SU-DHL-6 (cell line): Measurements from ENCODE around the gene PRKN.

ENCODE experiments used
- H2AFZ ChIP-seq: fragments of 200-600 bp; sonication (generic); 2 replicates; pipeline ENCODE4 v1.6.1; 2014; ENCODE audit warnings: low read depth, mild to moderate bottlenecking, moderate library complexity, mixed read lengths, antibody characterized with exemption, low read length; ENCODE audit not compliant: severe bottlenecking
- H3F3A ChIP-seq: fragments of 200-600 bp; shearing (Covaris generic); 2 replicates; pipeline ENCODE4 v1.6.0; 2016; ENCODE audit warnings: antibody characterized with exemption, mild to moderate bottlenecking; ENCODE audit not compliant: insufficient read depth
- H3K27ac ChIP-seq: fragments of 200-600 bp; sonication (generic); 2 replicates; pipeline ENCODE4 v1.5.1; 2016; ENCODE audit warnings: low read depth, mild to moderate bottlenecking, low read length, moderate library complexity, mixed read lengths
- H3K27me3 ChIP-seq: fragments of 200-600 bp; sonication (generic), shearing (Covaris generic); 2 replicates; pipeline ENCODE4 v1.6.0; 2014; ENCODE audit warnings: mild to moderate bottlenecking, low read length
- H3K36me3 ChIP-seq: fragments of 200-600 bp; sonication (generic); 2 replicates; pipeline ENCODE4 v1.6.1; 2014; ENCODE audit warnings: mild to moderate bottlenecking, low read length, mixed read lengths
- H3K4me2 ChIP-seq: fragments of 300-600, 200-600 bp; shearing (Covaris generic), sonication (generic); 2 replicates; pipeline ENCODE4 v1.6.0; 2014; ENCODE audit warnings: low read length, low read depth, mild to moderate bottlenecking; ENCODE audit not compliant: poor library complexity, severe bottlenecking
- H3K4me3 ChIP-seq: fragments of 200-600 bp; sonication (generic); 2 replicates; pipeline ENCODE4 v1.5.1; 2014; ENCODE audit warnings: antibody characterized with exemption, low read length, mild to moderate bottlenecking, mixed read lengths; ENCODE audit not compliant: insufficient read depth, poor library complexity, severe bottlenecking
- H3K79me2 ChIP-seq: fragments of 200-600 bp; sonication (generic); 2 replicates; pipeline ENCODE4 v1.6.1; 2014; ENCODE audit warnings: mild to moderate bottlenecking, low read length, moderate library complexity; ENCODE audit not compliant: insufficient read depth
- H3K9ac ChIP-seq: fragments of 200-600 bp; sonication (generic); 2 replicates; pipeline ENCODE4 v1.7.0; 2014; ENCODE audit warnings: mild to moderate bottlenecking, low read length
- H3K9me2 ChIP-seq: fragments of 200-600 bp; sonication (generic); replicated peaks from 2 replicates; pipeline ENCODE4 v1.6.1; 2014; ENCODE audit warnings: low read length; ENCODE audit not compliant: insufficient read depth
- H3K9me3 ChIP-seq: fragments of 200-600 bp; sonication (generic); 2 replicates; pipeline ENCODE4 v1.6.1; 2014; ENCODE audit warnings: low read length, mixed read lengths; ENCODE audit not compliant: insufficient read depth
- H4K20me1 ChIP-seq: fragments of 200-600 bp; sonication (generic); 2 replicates; pipeline ENCODE4 v1.6.1; 2014; ENCODE audit warnings: low read depth, mild to moderate bottlenecking, antibody characterized with exemption, low read length, moderate library complexity, mixed read lengths
- CTCF ChIP-seq: fragments of 200-600 bp; sonication (generic); IDR thresholded peaks from one replicate; pipeline ENCODE4 v1.5.1; 2017; ENCODE audit warnings: antibody characterized with exemption, mild to moderate bottlenecking, low read length, moderate library complexity; ENCODE audit not compliant: insufficient read depth, poor library complexity, severe bottlenecking
- EZH2phosphoT487 ChIP-seq: fragments of 200-600 bp; sonication (generic), shearing (Covaris generic); conservative IDR thresholded peaks from 2 replicates; pipeline ENCODE4 v1.6.1; 2018; ENCODE audit warnings: mild to moderate bottlenecking, antibody characterized with exemption, low read length, moderate library complexity, mixed read lengths

Gene PRKN

GRCh38 chr6:161366301-161366923 is 1361.2 kb downstream of the PRKN start:
- no peaks in the 10 kb centered on the region for H3F3A ChIP-seq
- H3K36me3 ChIP-seq: no peaks in the 10 kb centered on the region
- no peak overlapping the region for H2AFZ ChIP-seq
- no peaks in the 10 kb centered on the region for H3K9me3 ChIP-seq
- no peaks in the 10 kb centered on the region for H3K9me2 ChIP-seq
- H3K27me3 ChIP-seq: no peaks in the 10 kb centered on the region
- no peak overlapping the region for H3K9ac ChIP-seq
- no peak overlapping the region for H3K4me2 ChIP-seq
- no peak overlapping the region for H3K27ac ChIP-seq
- H3K4me3 ChIP-seq: no peak overlapping the region
- TF ChIP-seq CTCF (no peak), EZH2phosphoT487 (no peak)
- H4K20me1 ChIP-seq: no peaks in the 10 kb centered on the region
- no peaks in the 10 kb centered on the region for H3K79me2 ChIP-seq

- Histone ChIP-seq H3K27ac (no peak overlapping the region), H3K9me3 (no peaks in the 10 kb centered on the region), H3K79me2 (no peaks in the 10 kb centered on the region), H3K9me2 (no peaks in the 10 kb centered on the region), H2AFZ (no peak overlapping the region), H3K27me3 (no peaks in the 10 kb centered on the region), H3K9ac (no peak overlapping the region), H3K4me2 (no peak overlapping the region), H3K36me3 (no peaks in the 10 kb centered on the region), H4K20me1 (no peaks in the 10 kb centered on the region), H3K4me3 (no peak overlapping the region), H3F3A (no peaks in the 10 kb centered on the region)
- TF ChIP-seq CTCF (no peak), EZH2phosphoT487 (no peak)
Observed at GRCh38 chr6:161365633-161366032, 1361.9 kb downstream of the PRKN start.

DNA sequence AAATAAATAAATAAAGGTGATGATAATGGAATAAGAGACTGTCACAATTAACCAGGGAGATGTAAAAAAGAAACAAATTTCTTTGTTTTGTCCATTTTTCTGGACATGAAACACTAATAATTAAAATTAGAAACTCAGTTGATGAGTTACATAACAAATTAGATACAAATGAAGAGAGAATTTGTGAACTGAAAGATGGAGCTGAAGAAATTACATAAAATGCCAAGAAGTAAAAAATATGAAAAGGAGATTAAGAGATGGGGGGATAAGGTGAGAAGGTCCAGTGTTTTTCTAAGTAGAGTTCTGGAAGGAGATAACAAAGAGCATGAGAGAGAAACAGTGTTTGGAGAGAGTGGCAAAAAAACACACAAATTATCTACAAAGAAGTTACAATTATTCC is 1364.3 kb downstream of the PRKN start:
- H3K36me3 ChIP-seq: no peaks in the 10 kb centered on the region
- H4K20me1 ChIP-seq: no peaks in the 10 kb centered on the region
- no peaks in the 10 kb centered on the region for H3K27me3 ChIP-seq
- H3K79me2 ChIP-seq: no peaks in the 10 kb centered on the region
- H2AFZ ChIP-seq: no peak overlapping the region
- H3K4me3 ChIP-seq: no peak overlapping the region
- H3K27ac ChIP-seq: no peak overlapping the region
- no peaks in the 10 kb centered on the region for H3K9me3 ChIP-seq
- H3F3A ChIP-seq: no peaks in the 10 kb centered on the region
- H3K4me2 ChIP-seq: no peak overlapping the region
- TF ChIP-seq EZH2phosphoT487: no peak
- no peak for TF ChIP-seq CTCF
- no peaks in the 10 kb centered on the region for H3K9me2 ChIP-seq
- H3K9ac ChIP-seq: no peak overlapping the region
